Nephron (organoid): ENCODE measurements around the gene MAGIX.

Source experiments
- H3K27ac Mint-ChIP-seq, 3 experiments: 2 replicates each; pipeline ENCODE4 v1.8.0; 2020; ENCODE audit warnings: mixed read lengths in 3 of 3, mild to moderate bottlenecking in 2 of 3, moderate library complexity in 1 of 3
- H3K27me3 Mint-ChIP-seq: 2 replicates; pipeline ENCODE4 v1.8.0; 2021; ENCODE audit warnings: low read depth, mild to moderate bottlenecking, moderate library complexity, mixed read lengths
- H3K36me3 Mint-ChIP-seq: 2 replicates; pipeline ENCODE4 v1.8.0; 2020; ENCODE audit warnings: low read depth, mixed read lengths
- H3K4me1 Mint-ChIP-seq: 2 replicates; pipeline ENCODE4 v1.8.0; 2020; ENCODE audit warnings: mixed read lengths
- H3K4me3 Mint-ChIP-seq, 3 experiments: 2 replicates each; pipeline ENCODE4 v1.8.0; 2020; ENCODE audit warnings: mild to moderate bottlenecking in 3 of 3, mixed read lengths in 3 of 3, moderate library complexity in 2 of 3
- H3K9me3 Mint-ChIP-seq: 2 replicates; pipeline ENCODE4 v1.8.0; 2020; ENCODE audit warnings: mixed read lengths
- TF ChIP-seq, protein P1 (sequence below), 3 experiments: fragments of 200-600 bp; sonication (generic); IDR thresholded peaks; one replicate each; pipeline ENCODE4 v1.5.0; 2021; ENCODE audit warnings: antibody characterized with exemption in 3 of 3; ENCODE audit not compliant: unreplicated experiment in 3 of 3

The MAGIX gene

GRCh38 chrX:49205443-49205842 lies 42.9 kb downstream of the MAGIX start:
- TF ChIP-seq, protein P1, sequence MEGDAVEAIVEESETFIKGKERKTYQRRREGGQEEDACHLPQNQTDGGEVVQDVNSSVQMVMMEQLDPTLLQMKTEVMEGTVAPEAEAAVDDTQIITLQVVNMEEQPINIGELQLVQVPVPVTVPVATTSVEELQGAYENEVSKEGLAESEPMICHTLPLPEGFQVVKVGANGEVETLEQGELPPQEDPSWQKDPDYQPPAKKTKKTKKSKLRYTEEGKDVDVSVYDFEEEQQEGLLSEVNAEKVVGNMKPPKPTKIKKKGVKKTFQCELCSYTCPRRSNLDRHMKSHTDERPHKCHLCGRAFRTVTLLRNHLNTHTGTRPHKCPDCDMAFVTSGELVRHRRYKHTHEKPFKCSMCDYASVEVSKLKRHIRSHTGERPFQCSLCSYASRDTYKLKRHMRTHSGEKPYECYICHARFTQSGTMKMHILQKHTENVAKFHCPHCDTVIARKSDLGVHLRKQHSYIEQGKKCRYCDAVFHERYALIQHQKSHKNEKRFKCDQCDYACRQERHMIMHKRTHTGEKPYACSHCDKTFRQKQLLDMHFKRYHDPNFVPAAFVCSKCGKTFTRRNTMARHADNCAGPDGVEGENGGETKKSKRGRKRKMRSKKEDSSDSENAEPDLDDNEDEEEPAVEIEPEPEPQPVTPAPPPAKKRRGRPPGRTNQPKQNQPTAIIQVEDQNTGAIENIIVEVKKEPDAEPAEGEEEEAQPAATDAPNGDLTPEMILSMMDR (IDR thresholded peaks at IDR 0.05; ENCODE audit: unreplicated experiment in 3 of 3), result no peak
- Mint-ChIP-seq H3K27me3 (peaks cover 4% of the 10 kb centered on the region), H3K4me1 (no peaks in the 10 kb centered on the region), H3K36me3 (no peaks in the 10 kb centered on the region), H3K9me3 (peaks cover 12% of the 10 kb centered on the region), H3K27ac (no peak overlapping the region), H3K4me3 (no peak overlapping the region)

DNA sequence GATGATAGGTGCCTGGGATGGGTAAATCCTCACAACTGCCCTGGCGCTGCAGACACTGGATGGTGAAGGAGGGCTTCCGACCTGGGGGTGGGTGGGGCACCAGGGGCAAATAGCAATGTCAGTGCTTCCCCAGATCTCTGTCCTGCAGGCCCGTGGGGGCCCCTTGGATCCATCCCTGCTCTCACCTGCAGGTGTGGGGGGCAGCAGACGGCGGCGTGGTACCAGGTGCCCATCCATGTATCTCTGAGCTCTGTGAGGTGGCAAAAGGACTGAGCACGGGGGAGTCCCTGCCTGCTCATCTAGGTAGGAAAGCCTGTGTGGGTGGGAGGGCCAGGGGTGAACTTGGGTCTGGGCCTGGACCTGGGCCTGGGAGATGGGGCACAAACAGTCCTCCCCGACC lies 44.0 kb downstream of the MAGIX start:
- Mint-ChIP-seq H3K9me3 (peaks cover 13% of the 10 kb centered on the region), H3K27me3 (peaks cover 4% of the 10 kb centered on the region), H3K4me1 (no peaks in the 10 kb centered on the region), H3K27ac (no peak overlapping the region), H3K36me3 (no peaks in the 10 kb centered on the region), H3K4me3 (no peak overlapping the region)
- TF ChIP-seq, protein P1 (IDR thresholded peaks at IDR 0.05; ENCODE audit: unreplicated experiment in 3 of 3), result no peak

GRCh38 chrX:49208399-49208798 lies 45.8 kb downstream of the MAGIX start:
- no peak overlapping the region for H3K4me3 Mint-ChIP-seq
- no peaks in the 10 kb centered on the region for H3K36me3 Mint-ChIP-seq
- H3K27ac Mint-ChIP-seq, result no peak overlapping the region
- H3K4me1 Mint-ChIP-seq, result no peaks in the 10 kb centered on the region
- H3K9me3 Mint-ChIP-seq, result peaks cover 16% of the 10 kb centered on the region
- H3K27me3 Mint-ChIP-seq, result peaks cover 4% of the 10 kb centered on the region
- TF ChIP-seq, protein P1 (IDR thresholded peaks at IDR 0.05; ENCODE audit: unreplicated experiment in 3 of 3), result no peak

DNA sequence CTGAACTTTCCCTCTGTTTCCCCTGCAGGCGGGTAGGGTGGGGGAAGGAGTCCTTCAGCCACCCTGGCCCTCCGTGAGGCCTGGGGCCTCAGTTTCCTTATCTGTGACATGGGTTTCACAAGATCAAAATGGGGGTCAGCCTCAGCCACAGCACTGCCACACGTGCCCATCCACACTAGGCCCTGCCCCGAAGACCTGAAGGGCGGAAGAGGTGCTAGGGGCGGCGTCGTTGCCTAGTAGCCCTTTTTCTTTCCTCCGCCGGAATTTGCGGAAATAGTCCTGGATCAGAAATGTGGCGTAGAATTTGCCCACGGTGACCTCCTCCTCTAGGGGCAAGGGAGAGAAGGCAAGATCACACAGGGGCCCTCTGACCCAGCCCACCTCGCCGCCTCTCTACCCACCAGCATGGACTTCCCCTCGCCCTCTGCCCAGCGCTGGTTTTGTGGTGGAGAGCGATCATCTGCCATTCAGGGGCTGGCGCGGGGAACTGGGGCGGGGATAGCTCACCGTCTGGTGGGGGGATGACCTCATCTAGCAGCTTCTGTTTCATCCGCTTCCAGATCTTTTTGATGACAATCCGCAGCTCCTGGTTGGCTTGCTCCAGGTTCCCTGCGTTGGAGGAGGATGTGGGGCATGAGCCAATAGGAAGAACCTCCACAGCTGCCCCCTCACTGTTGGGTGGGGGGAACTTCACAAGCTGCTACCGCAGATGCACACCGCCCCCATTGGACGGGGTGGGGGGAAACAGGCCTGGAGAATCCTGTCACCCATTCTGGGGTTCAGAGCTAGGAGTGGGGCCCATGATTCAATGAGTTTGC lies 47.1 kb downstream of the MAGIX start:
- H3K36me3 Mint-ChIP-seq, result no peaks in the 10 kb centered on the region
- no peak overlapping the region for H3K4me3 Mint-ChIP-seq
- peaks cover 12% of the 10 kb centered on the region for H3K9me3 Mint-ChIP-seq
- no peak overlapping the region for H3K27ac Mint-ChIP-seq
- H3K27me3 Mint-ChIP-seq, result peaks cover 3% of the 10 kb centered on the region
- H3K4me1 Mint-ChIP-seq, result no peaks in the 10 kb centered on the region
- TF ChIP-seq, protein P1 (IDR thresholded peaks at IDR 0.05; ENCODE audit: unreplicated experiment in 3 of 3), result no peak

DNA sequence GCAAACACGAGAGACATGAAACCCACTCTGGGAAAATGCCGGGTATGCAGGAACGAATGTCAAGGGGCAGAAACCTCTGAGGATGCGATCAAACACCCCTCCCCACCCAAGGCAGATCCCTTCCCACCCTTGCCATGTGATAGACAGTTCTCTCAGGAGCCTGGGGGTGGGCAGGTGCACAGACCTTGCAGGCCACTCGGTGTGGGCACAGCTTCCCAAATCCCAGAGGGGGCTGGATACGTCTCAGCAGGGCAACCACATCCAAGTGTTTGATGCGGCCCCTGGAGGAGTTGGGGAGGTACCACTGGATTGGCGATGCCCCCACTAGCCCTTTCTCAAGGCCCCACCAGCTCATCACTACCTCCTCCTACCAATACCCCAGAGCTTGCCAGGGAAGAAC lies 47.8 kb downstream of the MAGIX start:
- Mint-ChIP-seq H3K27me3 (peaks cover 3% of the 10 kb centered on the region), H3K9me3 (peaks cover 17% of the 10 kb centered on the region), H3K27ac (no peak overlapping the region), H3K4me1 (no peaks in the 10 kb centered on the region), H3K4me3 (no peak overlapping the region), H3K36me3 (no peaks in the 10 kb centered on the region)
- TF ChIP-seq, protein P1 (IDR thresholded peaks at IDR 0.05; ENCODE audit: unreplicated experiment in 3 of 3), result no peak

DNA sequence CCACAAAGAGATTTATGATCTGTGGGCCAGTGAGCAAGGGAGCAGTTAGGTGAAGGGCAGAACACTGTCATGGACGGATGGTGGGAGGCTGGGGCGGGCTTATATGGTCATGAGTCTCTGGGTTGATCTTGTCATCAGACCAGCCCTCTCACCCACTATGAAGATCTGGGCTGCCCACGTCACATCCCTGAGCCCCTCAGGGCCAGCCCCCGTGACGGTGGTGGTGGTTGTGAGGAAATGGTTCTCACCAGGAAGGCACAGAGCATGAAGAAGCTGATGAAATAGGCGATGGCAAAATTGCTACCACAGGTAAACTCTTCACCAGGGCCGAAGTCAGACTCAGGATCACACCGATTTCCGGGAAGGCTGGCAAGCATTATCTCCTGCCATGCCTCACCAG lies 48.5 kb downstream of the MAGIX start:
- TF ChIP-seq, protein P1 (IDR thresholded peaks at IDR 0.05; ENCODE audit: unreplicated experiment in 3 of 3), result no peak
- Mint-ChIP-seq H3K27ac (no peak overlapping the region), H3K4me1 (no peaks in the 10 kb centered on the region), H3K27me3 (peaks cover 5% of the 10 kb centered on the region), H3K9me3 (peaks cover 17% of the 10 kb centered on the region), H3K4me3 (no peak overlapping the region), H3K36me3 (no peaks in the 10 kb centered on the region)
